ENCODE data around the gene FICD.

- TF ChIP-seq ELK4 (CRISPR knock-in tag; IDR thresholded peaks at IDR 0.05; ENCODE audit: borderline replicate concordance): no peak
- no peak for TF ChIP-seq EP300 (IDR thresholded peaks at IDR 0.05; ENCODE audit: low read depth in 2 of 2, low read length in 2 of 2)
- TF ChIP-seq EP300 (CRISPR knock-in tag; IDR thresholded peaks at IDR 0.05; ENCODE audit: borderline replicate concordance): no peak
- no peak for TF ChIP-seq ZNF281 (CRISPR knock-in tag; IDR thresholded peaks at IDR 0.05; ENCODE audit: borderline replicate concordance)
- TF ChIP-seq ZNF18 (CRISPR knock-in tag; IDR thresholded peaks at IDR 0.05; ENCODE audit: insufficient replicate concordance): no peak
- no peak for TF ChIP-seq TCF7 (IDR thresholded peaks at IDR 0.05; ENCODE audit: low read depth)
- no peak for TF ChIP-seq HDAC2 (CRISPR knock-in tag; IDR thresholded peaks at IDR 0.05)
- TF ChIP-seq USF2 (IDR thresholded peaks at IDR 0.05; ENCODE audit: low read depth, low read length): no peak
- TF ChIP-seq USF2 (CRISPR knock-in tag; IDR thresholded peaks at IDR 0.05; ENCODE audit: borderline replicate concordance): no peak
- no peak for TF ChIP-seq EZH2 (conservative IDR thresholded peaks at IDR 0.05; ENCODE audit: low read depth, low read length)
- no peak for TF ChIP-seq TAF1 (CRISPR knock-in tag; IDR thresholded peaks at IDR 0.05)
- no peak for TF ChIP-seq REST (IDR thresholded peaks at IDR 0.05; ENCODE audit: borderline replicate concordance in 1 of 2, low read depth in 1 of 2, low read length in 2 of 2)
- no peak for TF ChIP-seq CTCF (CRISPR knock-in tag; IDR thresholded peaks at IDR 0.05)
- no peak for TF ChIP-seq NR2F2 (IDR thresholded peaks at IDR 0.05; ENCODE audit: borderline replicate concordance, low read depth)
- TF ChIP-seq RERE (CRISPR knock-in tag; IDR thresholded peaks at IDR 0.05; ENCODE audit: low read depth): no peak
Observed at GRCh38 chr12:108495823-108496579, 19.1 kb upstream of the FICD start.

Measured in HepG2 (cell line).